ENCODE results near the gene AHCYL2. TPM values are rescaled to one million over a fixed set of nuclear protein-coding genes. Genes with fewer than 3 reads are reported as not detected.
"Not testable (repeated sequence)": the region's sequence is repeated elsewhere in the genome, so short reads cannot be mapped to it uniquely, and the experiment has no call there.

Gene AHCYL2
- total RNA-seq, 1 donor from 2014 or later = 15.5 TPM

DNA sequence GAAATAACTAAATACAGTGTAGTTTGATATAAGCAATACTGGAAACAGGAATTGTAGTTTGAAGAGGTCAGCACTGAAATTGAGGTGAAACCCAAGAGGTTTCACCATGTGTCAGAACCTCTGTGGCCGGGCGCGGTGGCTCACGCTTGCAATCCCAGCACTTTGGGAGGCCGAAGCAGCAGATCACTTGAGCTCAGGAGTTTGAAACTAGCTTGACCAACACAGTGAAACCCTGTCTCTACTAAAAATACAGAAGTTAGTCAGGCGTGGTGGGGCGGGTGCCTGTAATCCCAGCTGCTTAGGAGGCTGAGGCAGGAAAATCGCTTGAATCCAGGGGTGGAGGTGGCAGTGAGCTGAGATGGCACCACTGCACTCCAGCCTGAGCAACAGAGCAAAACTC, 13.7 kb downstream of the AHCYL2 start:
- intact Hi-C loops (cut with micrococcal nuclease) = no loop called here
- Mint-ChIP-seq H3K9me3 (no peaks in the 10 kb centered on the region), H3K27me3 (ENCODE audit: insufficient read depth) (no peaks in the 10 kb centered on the region), H3K27ac (no peak overlapping the region), H3K4me1 (ENCODE audit: low read depth) (no peaks in the 10 kb centered on the region), H3K36me3 (ENCODE audit: low read depth) (no peaks in the 10 kb centered on the region), H3K4me3 (no peak overlapping the region)
- no peak for DNase-seq (ENCODE audit: low spot score)

DNA sequence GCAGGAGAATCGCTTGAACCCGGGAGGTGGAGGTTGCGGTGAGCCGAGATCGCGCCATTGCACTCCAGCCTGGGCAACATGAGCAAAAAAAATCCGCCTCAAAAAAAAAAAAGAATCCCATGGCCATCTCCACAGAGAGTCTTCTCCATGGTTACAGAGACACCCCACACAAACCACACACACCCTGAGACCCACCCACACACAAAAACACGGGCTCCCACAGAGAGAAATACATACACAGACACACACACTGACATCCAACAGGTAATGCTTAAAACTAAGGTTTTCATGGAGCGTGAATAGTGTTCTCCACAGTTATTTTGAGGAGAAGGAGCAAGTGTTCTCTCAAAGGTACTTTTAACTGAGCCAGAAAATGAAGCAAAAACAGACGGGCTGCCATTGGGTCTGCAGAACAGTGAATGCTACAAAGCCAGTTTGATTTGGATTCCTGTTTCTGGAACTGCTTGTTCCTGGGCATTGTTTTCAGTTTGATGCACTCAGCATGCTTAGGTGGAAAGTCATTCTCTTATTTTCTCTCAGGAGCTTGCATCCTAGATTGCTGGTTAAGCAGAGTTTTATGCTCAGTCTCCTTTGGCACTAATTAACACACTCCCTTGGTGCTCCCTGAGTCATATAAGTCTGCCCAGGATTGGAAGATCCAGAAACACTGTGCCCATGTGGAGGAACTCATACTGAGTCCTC, 15.4 kb downstream of the AHCYL2 start:
- DNase-seq (ENCODE audit: low spot score) = no peak
- no peaks in the 10 kb centered on the region for H3K4me1 Mint-ChIP-seq (ENCODE audit: low read depth)
- no peaks in the 10 kb centered on the region for H3K27me3 Mint-ChIP-seq (ENCODE audit: insufficient read depth)
- intact Hi-C loops (cut with micrococcal nuclease) = no loop called here
- no peak overlapping the region for H3K4me3 Mint-ChIP-seq
- no peaks in the 10 kb centered on the region for H3K9me3 Mint-ChIP-seq
- H3K27ac Mint-ChIP-seq = no peak overlapping the region
- no peaks in the 10 kb centered on the region for H3K36me3 Mint-ChIP-seq (ENCODE audit: low read depth)

DNA sequence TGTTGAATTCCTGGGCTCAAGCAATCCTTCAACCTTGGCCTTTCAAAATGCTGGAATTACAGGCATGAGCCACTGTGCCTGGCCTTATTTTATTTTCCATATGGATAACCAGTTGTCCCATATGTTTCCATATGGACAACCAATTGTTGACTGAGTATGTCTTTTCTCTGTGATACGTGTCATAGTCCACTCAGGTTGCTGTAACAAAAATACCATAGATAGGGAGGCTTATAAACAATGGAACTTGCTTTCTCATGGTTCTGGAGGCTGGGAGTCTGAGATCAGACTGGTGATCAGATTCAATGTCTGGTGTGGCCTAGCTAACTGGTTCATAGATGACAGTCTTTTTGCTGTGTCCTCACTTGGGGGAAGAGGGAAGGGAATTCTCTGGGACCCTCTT, 19.4 kb downstream of the AHCYL2 start:
- H3K4me3 Mint-ChIP-seq = no peak overlapping the region
- H3K27ac Mint-ChIP-seq = no peak overlapping the region
- no peaks in the 10 kb centered on the region for H3K9me3 Mint-ChIP-seq
- H3K27me3 Mint-ChIP-seq (ENCODE audit: insufficient read depth) = no peaks in the 10 kb centered on the region
- no peaks in the 10 kb centered on the region for H3K4me1 Mint-ChIP-seq (ENCODE audit: low read depth)
- H3K36me3 Mint-ChIP-seq (ENCODE audit: low read depth) = no peaks in the 10 kb centered on the region
- intact Hi-C loops (cut with micrococcal nuclease) = no loop called here
- no peak for DNase-seq (ENCODE audit: low spot score)

DNA sequence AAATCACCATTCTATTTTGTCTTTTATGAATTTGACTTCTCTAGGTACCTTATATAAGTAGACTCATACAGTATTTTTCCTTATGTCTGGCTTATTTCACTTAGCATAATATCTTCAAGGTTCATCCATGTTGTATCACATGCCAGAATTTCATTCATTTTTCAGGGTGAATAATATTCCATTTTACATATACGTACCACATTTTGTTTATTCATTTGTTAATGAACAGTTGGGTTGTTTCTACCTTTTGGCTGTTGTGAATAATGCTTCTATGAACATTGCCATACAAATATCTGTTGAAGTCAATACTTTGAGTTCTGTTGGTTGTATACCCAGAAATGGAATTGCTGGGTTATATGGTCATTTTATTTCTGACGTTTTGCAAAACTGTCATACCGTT, 20.7 kb downstream of the AHCYL2 start:
- DNase-seq (ENCODE audit: low spot score) = no peak
- intact Hi-C loops (cut with micrococcal nuclease) = no loop called here
- Mint-ChIP-seq H3K27ac (no peak overlapping the region), H3K27me3 (ENCODE audit: insufficient read depth) (no peaks in the 10 kb centered on the region), H3K4me3 (no peak overlapping the region), H3K9me3 (no peaks in the 10 kb centered on the region), H3K4me1 (ENCODE audit: low read depth) (no peaks in the 10 kb centered on the region), H3K36me3 (ENCODE audit: low read depth) (no peaks in the 10 kb centered on the region)

DNA sequence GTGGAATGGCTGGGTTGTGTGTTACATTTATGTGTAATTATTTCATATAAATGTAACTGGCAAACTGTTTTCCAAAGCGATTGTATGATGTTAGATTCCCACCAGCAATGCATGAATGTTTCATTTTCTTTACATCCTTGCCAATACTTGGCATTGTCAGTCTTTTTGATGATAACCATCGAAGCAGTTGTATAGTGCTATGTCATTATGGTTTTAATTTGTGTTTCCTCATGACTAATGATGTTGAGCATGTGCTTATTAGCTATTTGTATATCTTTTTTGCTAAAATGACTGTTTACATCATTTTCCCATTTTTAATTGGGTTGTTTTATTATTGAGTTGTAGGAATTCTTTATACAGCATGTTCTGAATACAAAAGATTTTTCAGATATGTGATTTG, 22.3 kb downstream of the AHCYL2 start:
- Mint-ChIP-seq H3K9me3 (no peaks in the 10 kb centered on the region), H3K27me3 (ENCODE audit: insufficient read depth) (no peaks in the 10 kb centered on the region), H3K4me1 (ENCODE audit: low read depth) (no peaks in the 10 kb centered on the region), H3K36me3 (ENCODE audit: low read depth) (no peaks in the 10 kb centered on the region), H3K4me3 (no peak overlapping the region), H3K27ac (no peak overlapping the region)
- no peak for DNase-seq (ENCODE audit: low spot score)
- intact Hi-C loops (cut with micrococcal nuclease) = no loop called here

DNA sequence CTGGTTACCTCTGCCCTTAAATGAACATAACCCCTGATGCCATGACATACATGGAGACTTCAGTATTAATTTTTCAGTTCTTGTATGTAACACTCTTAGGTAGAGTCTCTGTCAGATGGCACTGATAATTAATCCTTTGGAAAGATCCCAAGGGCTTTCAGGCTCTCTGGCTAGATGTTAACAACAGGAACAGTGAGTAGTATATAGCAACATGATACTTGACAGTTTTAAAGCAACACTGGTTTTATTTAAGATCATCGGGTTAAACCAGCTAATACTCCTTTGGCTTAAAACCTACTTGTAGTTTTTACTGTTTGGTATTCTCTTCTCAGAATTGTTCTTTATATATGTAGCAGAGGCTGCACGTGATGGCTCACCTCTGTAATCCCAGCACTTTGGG, 27.3 kb downstream of the AHCYL2 start:
- no peak overlapping the region for H3K4me3 Mint-ChIP-seq
- H3K9me3 Mint-ChIP-seq = no peaks in the 10 kb centered on the region
- no peaks in the 10 kb centered on the region for H3K27me3 Mint-ChIP-seq (ENCODE audit: insufficient read depth)
- no peaks in the 10 kb centered on the region for H3K4me1 Mint-ChIP-seq (ENCODE audit: low read depth)
- no peak for DNase-seq (ENCODE audit: low spot score)
- H3K27ac Mint-ChIP-seq = no peak overlapping the region
- intact Hi-C loops (cut with micrococcal nuclease) = no loop called here
- H3K36me3 Mint-ChIP-seq (ENCODE audit: low read depth) = no peaks in the 10 kb centered on the region

DNA sequence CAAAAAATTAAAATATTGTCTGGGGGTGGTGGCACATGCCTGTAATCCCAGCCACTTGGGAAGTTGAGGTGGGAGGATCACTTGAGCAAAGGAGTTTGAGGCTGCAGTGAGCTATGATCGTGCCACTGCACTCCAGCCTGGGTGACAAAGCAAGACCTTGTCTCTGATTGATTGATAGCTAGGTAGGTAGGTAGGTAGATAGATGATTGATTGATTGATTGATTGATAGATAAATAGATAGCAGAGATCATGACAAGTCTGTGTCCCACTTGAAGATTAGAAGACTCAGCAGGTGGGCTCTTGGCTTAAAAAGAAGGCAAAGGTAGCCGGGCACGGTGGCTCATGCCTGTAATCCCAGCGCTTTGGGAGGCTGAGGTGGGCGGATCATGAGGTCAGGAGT, 27.8 kb downstream of the AHCYL2 start:
- H3K4me1 Mint-ChIP-seq (ENCODE audit: low read depth); H3K36me3 Mint-ChIP-seq (ENCODE audit: low read depth); H3K9me3 Mint-ChIP-seq; DNase-seq (ENCODE audit: low spot score); H3K4me3 Mint-ChIP-seq; H3K27ac Mint-ChIP-seq; H3K27me3 Mint-ChIP-seq (ENCODE audit: insufficient read depth); intact Hi-C loops (cut with micrococcal nuclease): not testable (repeated sequence)

DNA sequence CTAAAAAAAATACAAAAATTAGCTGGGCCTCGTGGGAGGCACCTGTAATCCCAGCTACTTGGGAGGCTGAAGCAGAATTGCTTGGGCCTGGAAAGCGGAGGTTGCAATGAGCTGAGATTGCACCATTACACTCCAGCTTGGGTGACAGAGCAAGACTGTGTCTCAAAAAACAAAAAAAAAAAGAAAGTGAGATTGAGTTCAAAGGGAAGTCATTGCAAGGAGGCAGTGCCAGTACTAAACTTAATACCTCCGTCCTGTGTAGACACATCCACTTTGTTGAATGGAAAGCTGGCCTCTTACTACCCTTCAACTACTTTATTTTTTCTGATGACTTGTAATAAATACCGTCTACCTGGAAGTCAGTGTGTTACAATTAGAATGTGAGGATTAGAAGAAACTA, 31.0 kb downstream of the AHCYL2 start:
- Mint-ChIP-seq H3K27ac (no peak overlapping the region), H3K9me3 (no peaks in the 10 kb centered on the region), H3K4me1 (ENCODE audit: low read depth) (peaks cover 21% of the 10 kb centered on the region), H3K27me3 (ENCODE audit: insufficient read depth) (no peaks in the 10 kb centered on the region), H3K36me3 (ENCODE audit: low read depth) (no peaks in the 10 kb centered on the region), H3K4me3 (no peak overlapping the region)
- DNase-seq (ENCODE audit: low spot score) = no peak
- intact Hi-C loops (cut with micrococcal nuclease) = no loop called here

DNA sequence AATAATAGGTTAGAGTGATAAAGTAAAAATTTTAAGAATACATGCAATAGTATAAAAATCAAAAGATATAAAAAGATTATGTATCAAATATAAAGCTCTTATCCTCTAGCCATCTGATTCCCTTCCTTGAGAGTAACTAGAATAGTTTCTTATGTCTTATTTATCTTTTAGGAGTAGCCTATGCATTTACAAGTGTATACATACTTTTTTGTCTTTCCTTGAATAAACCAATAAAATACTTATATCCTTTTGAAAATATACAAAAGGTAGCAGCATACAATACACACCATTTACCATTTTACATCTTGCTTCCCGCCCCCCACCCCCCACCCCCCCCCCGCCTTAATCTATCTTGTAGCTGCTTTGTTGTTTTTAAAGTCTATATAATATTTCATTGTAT, 31.4 kb downstream of the AHCYL2 start:
- H3K27ac Mint-ChIP-seq = no peak overlapping the region
- no peaks in the 10 kb centered on the region for H3K27me3 Mint-ChIP-seq (ENCODE audit: insufficient read depth)
- intact Hi-C loops (cut with micrococcal nuclease) = no loop called here

DNA sequence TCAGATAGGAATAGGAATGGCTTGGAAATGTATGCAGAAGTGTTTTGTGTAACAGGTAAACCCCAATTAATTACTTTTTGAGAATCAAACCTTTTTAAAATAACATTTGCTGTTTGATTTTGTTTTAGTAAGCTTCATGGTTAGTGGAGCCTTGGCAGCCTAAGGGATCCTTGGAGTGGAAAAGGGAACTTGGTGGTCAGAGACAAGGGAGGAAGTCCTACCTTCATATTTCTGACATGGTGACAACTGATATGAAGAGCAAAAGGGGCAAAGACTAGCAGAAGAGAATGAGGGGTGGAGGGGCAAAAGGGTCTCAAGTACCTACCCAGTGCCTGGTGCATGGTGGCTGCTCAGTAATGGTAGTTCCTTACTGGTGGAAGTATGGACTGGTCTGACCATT, 32.3 kb downstream of the AHCYL2 start:
- H3K27me3 Mint-ChIP-seq (ENCODE audit: insufficient read depth) = no peaks in the 10 kb centered on the region
- H3K9me3 Mint-ChIP-seq = no peaks in the 10 kb centered on the region
- no peak overlapping the region for H3K4me3 Mint-ChIP-seq
- DNase-seq (ENCODE audit: low spot score) = no peak
- intact Hi-C loops (cut with micrococcal nuclease) = no loop called here
- H3K27ac Mint-ChIP-seq = no peak overlapping the region
- peaks cover 21% of the 10 kb centered on the region for H3K4me1 Mint-ChIP-seq (ENCODE audit: low read depth)
- H3K36me3 Mint-ChIP-seq (ENCODE audit: low read depth) = no peaks in the 10 kb centered on the region

More for the DNA sequence above, 31.4 kb downstream of the AHCYL2 start:
- Mint-ChIP-seq H3K4me3 (no peak overlapping the region), H3K4me1 (ENCODE audit: low read depth) (peaks cover 21% of the 10 kb centered on the region), H3K36me3 (ENCODE audit: low read depth) (no peaks in the 10 kb centered on the region), H3K9me3 (no peaks in the 10 kb centered on the region)
- DNase-seq (ENCODE audit: low spot score) = no peak

DNA sequence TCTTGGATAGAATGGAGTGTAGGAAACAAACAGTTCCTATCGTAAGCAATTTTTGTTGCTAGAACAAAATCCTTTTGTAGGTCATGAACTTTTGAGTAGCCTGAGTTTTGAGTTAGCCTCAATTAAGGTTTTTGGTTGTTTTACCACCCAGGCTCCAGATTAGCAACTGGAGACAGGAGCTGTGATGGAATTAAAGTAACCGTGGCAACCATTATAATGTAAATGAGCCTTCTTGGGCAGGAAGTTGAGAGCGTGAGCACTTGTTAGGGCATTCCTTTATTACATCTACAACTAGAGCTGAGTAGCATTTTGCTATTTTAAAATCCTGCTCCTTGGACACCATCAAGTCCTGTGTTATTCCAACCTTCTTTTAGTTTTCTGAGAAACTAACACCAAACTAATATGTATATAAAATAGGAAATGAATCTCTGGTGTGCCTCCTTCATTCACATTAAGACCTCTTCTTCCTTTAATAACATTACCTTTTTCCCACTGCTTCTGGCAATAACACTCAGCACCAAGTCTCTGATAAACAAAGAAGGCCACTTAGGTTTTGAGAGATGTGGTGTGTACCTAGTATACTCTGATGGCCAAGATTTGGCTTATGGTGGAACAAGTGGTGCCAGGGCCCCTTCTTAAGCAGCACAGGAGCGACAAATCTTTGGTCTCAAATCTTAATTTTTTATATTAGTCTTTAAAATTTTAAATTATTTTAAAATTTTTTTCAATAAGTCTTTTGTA, 34.0 kb downstream of the AHCYL2 start:
- Mint-ChIP-seq H3K9me3 (no peaks in the 10 kb centered on the region), H3K4me3 (no peak overlapping the region), H3K27ac (no peak overlapping the region), H3K27me3 (ENCODE audit: insufficient read depth) (no peaks in the 10 kb centered on the region), H3K36me3 (ENCODE audit: low read depth) (no peaks in the 10 kb centered on the region), H3K4me1 (ENCODE audit: low read depth) (peaks cover 21% of the 10 kb centered on the region)
- DNase-seq (ENCODE audit: low spot score) = no peak
- intact Hi-C loops (cut with micrococcal nuclease) = no loop called here

DNA sequence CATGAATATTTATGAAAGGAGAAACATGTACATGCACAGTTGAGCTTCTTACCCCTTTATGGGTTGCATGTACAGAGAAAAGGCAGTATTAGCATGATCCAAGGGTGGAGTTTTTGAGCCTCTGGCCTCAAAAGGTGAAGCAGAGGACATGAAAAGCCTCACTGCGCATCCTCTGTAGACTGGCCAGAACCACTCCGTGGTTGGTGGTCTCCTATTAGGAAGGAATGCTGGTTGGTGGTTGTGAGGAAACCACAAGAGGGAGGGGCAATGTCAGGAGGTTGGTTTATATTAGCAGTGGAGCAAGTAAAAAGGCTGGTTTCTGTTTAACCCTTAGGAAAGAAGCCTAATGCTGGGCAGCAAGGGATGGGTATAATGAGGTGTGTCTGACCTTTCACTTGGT, 37.5 kb downstream of the AHCYL2 start:
- intact Hi-C loops (cut with micrococcal nuclease) = no loop called here
- DNase-seq (ENCODE audit: low spot score) = no peak

DNA sequence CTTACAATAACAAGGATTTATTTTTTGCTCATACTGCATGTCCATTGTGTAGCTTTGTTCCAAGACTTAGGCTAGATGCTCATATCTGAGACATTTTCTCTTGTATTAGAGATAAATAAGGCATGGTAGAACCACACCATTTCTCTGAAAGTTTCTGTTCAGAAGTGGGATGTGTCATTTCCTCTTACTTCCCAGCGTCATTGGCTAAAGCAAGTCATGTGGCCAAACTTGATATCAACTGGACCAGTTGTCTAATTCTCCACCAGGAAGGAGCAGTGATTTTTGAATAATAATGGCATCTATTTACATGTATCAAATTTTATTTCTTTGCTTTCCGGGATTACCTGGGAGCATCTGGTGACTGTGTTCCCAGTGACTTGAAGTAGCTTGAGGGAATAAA, 38.3 kb downstream of the AHCYL2 start:
- Mint-ChIP-seq H3K4me3 (no peak overlapping the region), H3K9me3 (no peaks in the 10 kb centered on the region), H3K27me3 (ENCODE audit: insufficient read depth) (no peaks in the 10 kb centered on the region), H3K4me1 (ENCODE audit: low read depth) (peaks cover 21% of the 10 kb centered on the region), H3K36me3 (ENCODE audit: low read depth) (no peaks in the 10 kb centered on the region), H3K27ac (no peak overlapping the region)
- DNase-seq (ENCODE audit: low spot score) = no peak
- intact Hi-C loops (cut with micrococcal nuclease) = no loop called here

More for the DNA sequence above, 37.5 kb downstream of the AHCYL2 start:
- Mint-ChIP-seq H3K4me3 (no peak overlapping the region), H3K9me3 (no peaks in the 10 kb centered on the region), H3K27me3 (ENCODE audit: insufficient read depth) (no peaks in the 10 kb centered on the region), H3K4me1 (ENCODE audit: low read depth) (peaks cover 21% of the 10 kb centered on the region), H3K27ac (no peak overlapping the region), H3K36me3 (ENCODE audit: low read depth) (no peaks in the 10 kb centered on the region)
